HG02973 (cell line): ENCODE results near the gene RCAN2.
A peak's percentile ranks its signal among the peaks of the same experiment; 100 is the strongest.

Experiments used
- ATAC-seq: cut with Tn5 transposase; IDR thresholded peaks from one replicate; pipeline ENCODE4 v1.9.1; 2021; ENCODE audit warnings: moderate library complexity; ENCODE audit not compliant: unreplicated experiment

RCAN2 gene

GRCh38 chr6:46265373-46265772 lies 225.9 kb downstream of the RCAN2 start:
- ATAC-seq: no peak

- no peak for ATAC-seq
Observed at GRCh38 chr6:46263707-46264086, 227.6 kb downstream of the RCAN2 start.

- no peak for ATAC-seq
Observed at GRCh38 chr6:46262928-46263706, 228.1 kb downstream of the RCAN2 start.

DNA sequence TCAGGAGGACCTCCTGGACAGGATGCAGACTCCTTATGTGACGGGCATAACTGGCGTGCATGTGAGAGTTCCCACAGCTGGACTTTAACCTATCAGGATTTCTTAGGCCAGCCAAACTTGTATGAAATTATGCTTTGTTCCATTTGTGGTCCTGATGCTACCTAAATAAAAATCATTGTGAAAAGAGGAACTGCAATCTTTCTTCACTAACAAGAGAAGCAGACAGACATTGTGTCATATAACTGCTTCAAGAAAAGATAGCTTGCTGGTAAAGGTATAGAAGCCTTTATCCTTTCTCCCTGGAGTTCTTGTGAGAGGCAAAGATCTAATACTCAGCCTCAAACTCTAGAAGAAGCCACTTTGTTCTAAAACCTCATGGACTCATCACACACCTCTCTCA lies 233.0 kb downstream of the RCAN2 start:
- no peak for ATAC-seq

GRCh38 chr6:46255528-46255927 lies 235.7 kb downstream of the RCAN2 start:
- no peak for ATAC-seq

DNA sequence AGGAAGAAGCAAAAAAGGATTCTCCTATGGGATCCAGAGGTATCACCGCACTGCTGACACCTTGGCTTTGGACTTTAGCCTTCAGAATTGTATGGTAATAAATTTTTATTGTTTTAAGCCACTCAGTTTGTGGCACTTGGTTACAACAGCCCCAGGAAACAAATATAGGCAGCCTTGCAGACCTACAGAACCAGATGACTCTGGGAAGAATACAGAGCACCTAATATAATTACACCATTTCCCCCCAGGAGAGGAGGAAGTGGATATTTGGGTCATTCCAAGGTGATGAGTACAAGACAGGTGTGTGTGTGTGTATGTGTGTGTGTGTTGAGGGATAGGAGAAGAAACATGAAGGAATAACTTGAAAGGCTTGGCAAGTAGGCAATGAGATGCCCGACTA lies 236.3 kb downstream of the RCAN2 start:
- ATAC-seq: no peak

- ATAC-seq: no peak
Observed at GRCh38 chr6:46254331-46254730, 236.9 kb downstream of the RCAN2 start.

DNA sequence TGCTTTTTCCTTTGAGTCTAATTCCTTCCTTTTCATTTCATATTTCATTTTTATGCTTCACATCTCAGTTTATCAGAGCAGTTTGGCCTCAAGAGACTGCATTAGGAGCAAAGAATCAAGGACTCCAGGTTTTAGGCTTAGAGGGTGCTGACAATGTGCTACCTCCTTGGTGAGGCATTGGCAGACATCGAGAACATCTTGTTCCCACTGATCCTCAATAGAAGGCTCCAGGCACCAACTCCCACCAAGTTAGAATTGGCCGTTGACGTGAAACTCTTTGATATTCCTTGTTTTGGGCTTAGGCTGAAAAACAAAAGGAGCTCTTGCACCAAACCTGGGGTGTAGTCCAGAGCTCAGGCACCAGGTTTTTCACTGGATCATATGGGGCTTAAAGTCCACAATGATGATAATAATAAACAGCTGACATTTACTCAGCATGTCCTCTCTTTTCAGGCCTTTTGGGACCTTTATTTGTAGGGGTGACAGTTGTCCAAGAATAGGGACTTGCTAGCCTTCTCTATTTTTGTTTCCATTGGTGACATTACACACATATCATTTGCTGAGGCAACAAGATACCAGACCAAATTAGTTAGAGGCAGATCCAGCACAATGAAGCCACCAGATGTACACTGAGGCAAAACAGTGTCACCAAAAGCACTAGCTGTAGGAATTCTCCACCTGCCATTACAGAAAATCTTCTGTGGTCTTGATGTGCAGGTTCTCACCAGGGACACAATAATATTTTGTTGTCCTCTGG lies 239.5 kb downstream of the RCAN2 start:
- ATAC-seq: no peak

- ATAC-seq: no peak
Observed at GRCh38 chr6:46248143-46248542, 243.1 kb downstream of the RCAN2 start.

GRCh38 chr6:46246727-46247126 lies 244.5 kb downstream of the RCAN2 start:
- no peak for ATAC-seq

DNA sequence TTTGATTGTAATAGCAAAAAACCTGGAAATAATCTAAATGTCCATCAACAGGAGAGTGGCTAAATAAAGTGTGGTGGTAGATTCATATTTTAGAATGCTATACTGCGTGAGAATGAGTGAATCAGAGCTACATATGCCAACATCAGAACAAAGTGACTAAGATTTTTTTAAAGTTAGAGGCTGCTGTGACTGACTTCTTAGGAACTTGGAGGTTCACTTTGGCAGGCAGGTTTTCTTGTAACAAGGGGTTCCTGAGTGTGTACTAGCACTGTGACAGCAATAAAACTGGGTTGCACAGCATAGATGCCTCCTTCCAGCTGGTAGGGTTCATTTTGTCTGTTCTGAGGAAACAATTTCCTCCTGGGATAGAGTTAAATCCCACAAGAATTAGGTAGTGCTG lies 245.2 kb downstream of the RCAN2 start:
- ATAC-seq: no peak

DNA sequence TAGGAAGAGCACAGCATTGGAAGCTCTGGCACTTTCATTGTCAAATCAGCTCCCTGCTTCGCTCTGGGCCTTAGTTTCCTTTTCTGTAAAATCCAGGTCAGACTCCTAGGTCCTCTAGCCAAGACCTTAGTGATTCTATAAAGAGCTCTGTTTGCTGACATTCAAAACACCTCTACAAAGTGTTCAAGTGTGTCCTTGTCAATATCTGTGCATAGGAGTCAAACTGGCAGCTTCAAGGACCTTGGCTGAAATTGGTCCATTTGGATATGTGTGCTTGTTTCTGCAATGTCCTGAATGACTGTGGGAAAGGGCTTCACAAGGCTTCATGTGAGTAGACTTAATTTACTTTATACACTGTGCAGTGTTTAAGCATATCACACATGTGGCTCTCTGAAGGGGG lies 246.6 kb downstream of the RCAN2 start:
- no peak for ATAC-seq

- ATAC-seq: no peak
Observed at GRCh38 chr6:46243754-46244153, 247.5 kb downstream of the RCAN2 start.

DNA sequence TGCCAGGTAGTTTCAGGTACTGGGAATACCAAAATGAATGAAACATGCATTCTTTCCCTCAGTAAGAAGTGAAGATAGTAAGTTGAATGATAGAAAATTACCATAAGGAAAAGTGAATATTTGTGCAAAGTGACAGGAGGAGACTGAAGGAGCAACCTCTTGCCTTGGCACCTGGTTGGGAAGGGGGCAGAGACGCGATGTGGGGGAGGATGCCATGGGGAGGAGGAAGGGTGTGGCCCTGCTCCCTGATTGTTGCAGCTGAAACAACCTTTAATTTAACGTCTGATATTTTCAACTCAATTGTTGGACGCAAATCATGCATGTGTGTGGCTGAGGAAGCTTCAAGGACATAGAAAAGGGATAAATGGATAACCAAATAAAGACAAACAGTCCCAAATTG lies 248.3 kb downstream of the RCAN2 start:
- no peak for ATAC-seq

DNA sequence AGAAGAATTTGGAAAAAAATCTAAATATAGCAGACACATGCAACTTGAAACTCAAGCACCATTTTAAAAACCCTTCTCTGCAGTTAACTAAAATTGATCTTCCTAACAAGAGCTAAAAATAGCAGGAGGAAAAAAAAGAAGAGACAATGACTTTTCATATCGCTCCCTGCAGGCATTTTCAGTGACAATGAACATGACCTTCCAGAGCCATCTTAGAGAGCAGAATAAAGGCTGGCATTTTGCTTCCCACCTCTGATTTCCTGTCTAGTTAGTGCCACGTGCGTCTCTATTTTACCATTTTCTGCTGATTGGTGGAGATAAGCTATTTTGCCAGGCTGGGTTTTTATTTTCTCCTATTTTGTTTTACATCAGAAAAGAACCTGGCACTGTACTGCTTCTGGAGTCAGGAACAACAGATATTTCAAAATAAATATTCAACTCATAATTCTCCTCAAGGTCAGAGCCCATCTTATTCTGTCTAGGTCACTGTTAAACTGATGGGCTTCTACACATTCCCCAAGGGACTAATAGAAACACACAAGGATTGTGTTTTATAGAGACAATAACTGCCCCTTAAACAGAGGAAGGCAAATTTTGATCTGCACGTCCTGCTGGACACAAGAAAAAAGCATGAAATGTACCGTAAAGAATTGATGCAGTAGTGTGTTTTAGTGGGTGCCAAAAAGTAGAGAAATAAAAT lies 250.2 kb downstream of the RCAN2 start:
- ATAC-seq: no peak

- ATAC-seq: no peak
Observed at GRCh38 chr6:46236752-46237151, 254.5 kb downstream of the RCAN2 start.

DNA sequence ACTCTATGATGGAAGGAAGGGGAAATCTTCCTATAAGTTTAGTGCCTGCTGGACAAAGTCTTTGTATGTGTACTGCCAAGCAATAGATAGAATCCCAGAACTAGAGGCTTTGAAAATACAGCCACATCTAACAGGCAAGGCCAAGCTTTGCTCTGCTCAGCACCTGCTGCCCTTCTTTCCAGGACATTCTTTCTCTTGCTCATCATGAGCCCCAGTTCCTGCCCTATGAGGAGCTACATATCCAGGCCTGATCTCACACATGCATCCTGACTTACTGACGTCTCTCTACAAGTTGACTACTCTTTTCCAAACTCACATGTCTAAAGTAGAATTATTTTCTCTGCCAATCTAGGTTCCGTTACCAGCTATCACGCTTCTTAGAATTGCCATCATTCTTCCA lies 256.0 kb downstream of the RCAN2 start:
- no peak for ATAC-seq

DNA sequence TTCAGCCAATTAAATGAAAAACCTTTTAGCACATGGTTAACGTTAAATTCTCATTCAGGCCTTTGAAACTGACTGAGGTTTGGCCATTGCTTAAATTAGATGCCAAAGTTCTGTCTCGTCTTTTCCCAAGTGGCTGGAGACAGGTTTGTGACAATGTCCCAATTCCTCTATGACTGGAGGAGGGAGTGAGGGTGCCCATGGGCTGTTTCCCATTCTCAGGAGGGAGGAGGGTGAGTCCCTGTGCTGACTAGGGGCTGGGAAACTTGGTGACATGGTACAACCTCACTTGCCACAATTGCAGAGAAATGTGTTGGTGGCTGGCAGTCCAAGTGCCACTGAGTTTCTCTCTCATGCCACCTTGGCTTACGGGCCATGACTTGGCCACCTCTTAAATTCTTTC lies 256.5 kb downstream of the RCAN2 start:
- no peak for ATAC-seq

DNA sequence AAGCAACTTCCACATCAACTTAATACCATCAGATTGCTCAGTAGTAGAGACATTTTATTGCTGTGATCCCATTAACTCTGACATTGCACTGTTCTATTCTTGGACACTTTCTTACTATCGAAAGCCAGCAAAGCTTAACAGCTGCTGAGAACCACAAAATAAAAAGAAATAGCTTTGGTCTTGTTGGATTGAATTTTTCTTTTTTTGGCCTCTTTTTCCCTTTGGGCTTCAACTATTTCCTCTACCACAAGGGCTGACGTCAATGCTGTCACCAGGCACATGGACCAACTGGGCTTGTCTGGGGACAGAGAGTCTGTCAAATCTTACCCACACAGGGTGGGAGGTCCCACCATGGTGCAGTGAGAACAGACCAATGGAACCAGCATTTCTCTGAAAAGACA lies 257.1 kb downstream of the RCAN2 start:
- no peak for ATAC-seq

DNA sequence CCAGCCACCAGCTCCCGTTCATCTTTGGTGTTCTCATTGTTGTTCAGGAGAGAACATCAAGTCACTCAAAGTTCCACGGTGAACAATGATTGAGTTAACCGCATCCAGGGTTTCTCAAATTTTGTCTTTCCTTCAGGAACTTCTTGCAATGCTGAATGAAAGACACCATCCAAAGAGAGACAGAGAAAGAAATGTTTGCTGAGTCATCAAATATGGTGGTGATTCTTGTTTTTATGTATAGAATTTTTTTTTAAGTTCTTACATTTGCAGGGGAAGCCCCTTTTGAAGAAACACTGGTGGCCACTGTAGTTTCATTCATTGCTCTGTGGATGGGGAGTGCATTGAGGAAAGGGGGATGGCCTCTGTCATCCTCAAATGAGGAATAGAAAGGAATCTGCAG lies 258.1 kb downstream of the RCAN2 start:
- no peak for ATAC-seq

DNA sequence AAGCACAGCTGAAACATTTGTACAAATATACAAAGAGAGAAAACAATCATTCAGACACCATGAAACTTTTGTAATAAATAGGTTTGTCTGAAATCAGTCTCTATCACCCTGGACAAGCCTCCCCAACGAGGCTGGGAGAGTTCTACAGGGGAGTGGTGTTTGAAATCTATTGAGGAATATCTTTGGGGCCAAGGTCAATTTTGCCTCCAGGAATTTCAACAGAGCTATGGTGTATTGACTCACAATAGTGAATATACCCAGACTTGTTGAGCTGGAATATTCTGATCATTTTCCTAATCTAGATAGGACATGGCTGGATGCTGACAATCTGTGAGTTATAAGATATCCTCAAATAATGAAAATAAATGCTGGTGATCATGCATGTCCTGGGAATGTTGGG lies 269.0 kb downstream of the RCAN2 start:
- ATAC-seq: no peak

- ATAC-seq: peak; percentile 50
Observed at GRCh38 chr6:46221222-46221793, 269.9 kb downstream of the RCAN2 start.
